HCT116 (cell line): ENCODE measurements around the gene KLF16. TPM values are rescaled to one million over a fixed set of nuclear protein-coding genes. Genes with fewer than 3 reads are reported as not detected.

Source experiments
- ATAC-seq: fragments of 200-7000 bp; cut with Tn5 transposase; 2 replicates; pipeline ENCODE4 v1.9.1; 2020; ENCODE audit warnings: mild to moderate bottlenecking, moderate library complexity
- BruUV-seq: library from RNA; stranded (reverse); fragments of 400-500 nt; replicated peaks from 2 replicates; lab custom pipeline; 2021; lab: Mats Ljungman, UMichigan
- CTCF ChIA-PET: fragments of 300-600 bp; sonication (Branson Sonifier 250); formaldehyde crosslinking; loops from one replicate; lab custom pipeline; 2021; ENCODE audit warnings: antibody characterized with exemption; lab: Charles Lee
- POLR2A ChIA-PET: fragments of 300-600, 350-600 bp; sonication (Branson Sonifier 250); formaldehyde crosslinking; loops from one replicate; lab custom pipeline; 2021; ENCODE audit warnings: antibody characterized with exemption; lab: Charles Lee
- RAD21 ChIA-PET, 2 experiments: fragments of 300-600 bp; sonication (Branson Sonifier 250); formaldehyde crosslinking; loops; one replicate each; lab custom pipeline; 2023; ENCODE audit warnings: low total read pairs in 2 of 2; ENCODE audit not compliant: uncharacterized antibody in 2 of 2, unreplicated experiment in 2 of 2, low non-redundant PET in 1 of 2; lab: Charles Lee
- DNase-seq: peaks from one replicate; pipeline ENCODE4 v3.0.0-alpha.2; 2010; ENCODE audit warnings: low read depth, low spot score
- H2AFZ ChIP-seq: fragments of 200-600 bp; shearing (Covaris generic), sonication (generic); 2 replicates; pipeline ENCODE4 v1.6.1; 2017; ENCODE audit warnings: low read depth, mixed run types, mixed read lengths, antibody characterized with exemption, low read length; ENCODE audit not compliant: poor library complexity, severe bottlenecking
- H3K27ac ChIP-seq: 2 replicates; pipeline ENCODE4 v1.5.1; 2012; ENCODE audit warnings: low read depth, low read length
- H3K27me3 ChIP-seq: fragments of 200-600 bp; sonication (generic); 2 replicates; pipeline ENCODE4 v1.6.1; 2016; ENCODE audit warnings: mixed run types, low read length, mixed read lengths; ENCODE audit not compliant: insufficient read depth
- H3K36me3 ChIP-seq, 2 experiments: fragments of 200-500 bp in 1 of 2; fragments of 200-600 bp in 1 of 2; sonication (Bioruptor generic) in 1 of 2; sonication (generic) in 1 of 2; 2 replicates each; pipeline versions ENCODE4 v1.5.1 to v1.6.1; 2014 to 2016; ENCODE audit warnings: low read length in 2 of 2, inconsistent platforms in 1 of 2, mixed read lengths in 1 of 2, mixed run types in 1 of 2; ENCODE audit not compliant: insufficient read depth in 2 of 2, control insufficient read depth in 1 of 2
- H3K4me1 ChIP-seq, 2 experiments: fragments of 200-600 bp in 1 of 2; sonication (generic) in 1 of 2; 2 replicates each; pipeline versions ENCODE4 v1.5.1 to v1.6.1; 2012 to 2017; ENCODE audit warnings: low read length in 2 of 2, inconsistent platforms in 1 of 2, mild to moderate bottlenecking in 1 of 2, mixed read lengths in 1 of 2, mixed run types in 1 of 2, moderate library complexity in 1 of 2; ENCODE audit not compliant: insufficient read depth in 2 of 2, control insufficient read depth in 1 of 2
- H3K4me2 ChIP-seq: fragments of 200-600 bp; sonication (generic); 2 replicates; pipeline ENCODE4 v1.6.1; 2017; ENCODE audit warnings: mixed run types, low read length, mixed read lengths
- H3K4me3 ChIP-seq, 2 experiments: fragments of 200-600 bp in 1 of 2; sonication (generic) in 1 of 2; replicated peaks in 1 of 2; 2 replicates each; pipeline ENCODE4 v1.5.1; 2011 to 2016; ENCODE audit warnings: low read length in 2 of 2, control low read depth in 1 of 2, low read depth in 1 of 2, mild to moderate bottlenecking in 1 of 2, mixed read lengths in 1 of 2, mixed run types in 1 of 2
- H3K79me2 ChIP-seq: fragments of 200-600 bp; sonication (generic); 2 replicates; pipeline ENCODE4 v1.6.1; 2017; ENCODE audit warnings: mild to moderate bottlenecking, mixed run types, low read length, moderate library complexity, mixed read lengths; ENCODE audit not compliant: insufficient read depth
- H3K9ac ChIP-seq: fragments of 200-600 bp; sonication (generic); 2 replicates; pipeline ENCODE4 v1.6.1; 2016; ENCODE audit warnings: low read length, mixed read lengths
- H3K9me2 ChIP-seq: fragments of 200-600 bp; sonication (generic), shearing (Covaris generic); 2 replicates; pipeline ENCODE4 v1.6.1; 2017; ENCODE audit warnings: mixed run types, mild to moderate bottlenecking, moderate library complexity; ENCODE audit not compliant: insufficient read depth
- H3K9me3 ChIP-seq, 2 experiments: fragments of 200-500 bp in 1 of 2; fragments of 200-600 bp in 1 of 2; sonication (Bioruptor generic) in 1 of 2; sonication (generic) in 1 of 2; 2 replicates each; pipeline ENCODE4 v1.6.1; 2014 to 2017; ENCODE audit warnings: low read length in 2 of 2, mixed read lengths in 2 of 2, inconsistent platforms in 1 of 2, low read depth in 1 of 2, mild to moderate bottlenecking in 1 of 2, mixed run types in 1 of 2, moderate library complexity in 1 of 2; ENCODE audit not compliant: control insufficient read depth in 1 of 2, insufficient read depth in 1 of 2
- H4K20me1 ChIP-seq: fragments of 200-600 bp; sonication (generic), shearing (Covaris generic); 2 replicates; pipeline ENCODE4 v1.6.1; 2017; ENCODE audit warnings: mixed run types, mild to moderate bottlenecking, moderate library complexity; ENCODE audit not compliant: insufficient read depth
- ATF3 ChIP-seq: IDR thresholded peaks from 2 replicates; pipeline ENCODE4 v1.6.1; 2012
- CEBPB ChIP-seq: IDR thresholded peaks from 2 replicates; pipeline ENCODE4 v1.6.1; 2012; ENCODE audit warnings: low read depth
- CTCF ChIP-seq, 3 experiments: fragments of 200-600 bp in 1 of 3; sonication (generic) in 1 of 3; IDR thresholded peaks in 2 of 3; conservative IDR thresholded peaks in 1 of 3; 2 replicates each; pipeline ENCODE4 v1.5.1; 2012 to 2017; ENCODE audit warnings: low read depth in 2 of 3, low read length in 2 of 3, antibody characterized with exemption in 1 of 3, borderline replicate concordance in 1 of 3, control low read depth in 1 of 3, mild to moderate bottlenecking in 1 of 3, mixed read lengths in 1 of 3, mixed run types in 1 of 3, moderate library complexity in 1 of 3; ENCODE audit not compliant: insufficient read depth in 1 of 3
- EGR1 ChIP-seq: IDR thresholded peaks from 2 replicates; pipeline ENCODE4 v1.6.1; 2012; ENCODE audit warnings: low read depth
- ELF1 ChIP-seq: IDR thresholded peaks from 2 replicates; pipeline ENCODE4 v1.6.1; 2012; ENCODE audit warnings: low read depth, borderline replicate concordance
- EZH2 ChIP-seq: fragments of 200-600 bp; sonication (generic); IDR thresholded peaks from 2 replicates; pipeline ENCODE4 v1.6.1; 2017; ENCODE audit warnings: antibody characterized with exemption, mixed run types
- EZH2phosphoT487 ChIP-seq: fragments of 200-600 bp; IDR thresholded peaks from 2 replicates; pipeline ENCODE4 v1.6.1; 2018; ENCODE audit warnings: antibody characterized with exemption, borderline replicate concordance
- FOSL1 ChIP-seq: IDR thresholded peaks from 2 replicates; pipeline ENCODE4 v1.6.1; 2012; ENCODE audit warnings: low read depth
- JUND ChIP-seq: IDR thresholded peaks from 2 replicates; pipeline ENCODE4 v1.6.1; 2012
- RAD21 ChIP-seq: IDR thresholded peaks from 2 replicates; pipeline ENCODE4 v1.6.1; 2012; ENCODE audit warnings: low read depth, mild to moderate bottlenecking
- SIN3A ChIP-seq: IDR thresholded peaks from 2 replicates; pipeline ENCODE4 v1.6.1; 2012; ENCODE audit warnings: low read depth
- SRF ChIP-seq: IDR thresholded peaks from 2 replicates; pipeline ENCODE4 v1.6.1; 2012; ENCODE audit warnings: low read depth
- TCF7L2 ChIP-seq: IDR thresholded peaks from 2 replicates; pipeline ENCODE4 v1.7.0; 2011; ENCODE audit warnings: borderline replicate concordance, inconsistent platforms; ENCODE audit not compliant: insufficient read depth, insufficient read length; ENCODE audit errors: extremely low read depth
- YY1 ChIP-seq: IDR thresholded peaks from 2 replicates; pipeline ENCODE4 v1.6.1; 2011; ENCODE audit warnings: low read length, low read depth, moderate library complexity, mild to moderate bottlenecking; ENCODE audit not compliant: insufficient replicate concordance; ENCODE audit errors: extremely low read depth
- ZBTB33 ChIP-seq: IDR thresholded peaks from 2 replicates; pipeline ENCODE4 v1.6.1; 2011; ENCODE audit warnings: mild to moderate bottlenecking, low read length, moderate library complexity; ENCODE audit not compliant: insufficient replicate concordance; ENCODE audit errors: extremely low read depth
- intact Hi-C: fragments of 100-400 bp; cut with micrococcal nuclease; formaldehyde crosslinking; loops from 2 replicates; pipeline ENCODE4 v1.10.0; 2022
- total RNA-seq: library from RNA; stranded (reverse); gene quantifications from one replicate; pipeline ENCODE4 v1.2.1, GENCODE V29; 2021; ENCODE audit not compliant: unreplicated experiment

Gene KLF16
- total RNA-seq, 1 experiment from 2014 or later: 64.3 TPM

DNA sequence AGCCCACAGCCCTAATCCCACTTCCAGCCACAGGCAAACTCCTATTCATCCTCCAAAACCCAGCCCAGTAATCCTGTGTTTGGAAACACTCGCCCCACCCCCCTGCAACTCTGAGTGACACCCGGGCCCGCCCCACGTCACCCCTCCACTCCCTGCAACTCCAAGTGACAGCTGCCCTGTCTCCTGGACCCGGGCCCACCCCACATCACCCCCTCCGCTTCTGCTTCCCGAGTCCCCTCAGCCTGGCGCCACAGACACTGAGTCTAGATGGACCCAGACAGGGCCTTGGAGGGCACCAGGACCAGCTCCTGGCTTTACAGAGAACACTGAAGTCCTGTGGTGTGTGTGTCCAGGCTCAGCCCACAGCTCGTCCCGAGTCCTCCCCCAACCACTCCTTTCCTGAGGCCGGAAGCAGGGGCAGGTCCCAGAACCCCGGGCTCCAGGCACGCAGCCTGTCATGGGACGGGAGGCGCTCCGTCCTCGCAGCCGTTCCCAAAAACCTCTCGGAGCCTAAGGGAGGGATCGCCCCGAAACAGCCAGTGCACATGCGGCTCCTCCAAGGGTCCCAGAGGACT, 22.8 kb downstream of the KLF16 start (continued):
- TF ChIP-seq EZH2 (no peak), ATF3 (no peak), FOSL1 (no peak), JUND (no peak), EGR1 (no peak), SIN3A (no peak), YY1 (no peak), RAD21 (no peak)

- Histone ChIP-seq H3K4me1 (peaks cover 9 to 23% of the 10 kb centered on the region in 2 experiments; a peak in 3 of 4 replicates), H3K27me3 (no peaks in the 10 kb centered on the region), H3K36me3 (peaks cover 0 to 4% of the 10 kb centered on the region in 2 experiments; a peak in 1 of 4 replicates), H3K9ac (no peak overlapping the region), H4K20me1 (peaks cover 22% of the 10 kb centered on the region; the same call in 1 of the 2 replicates), H3K9me3 (no peaks in the 10 kb centered on the region), H3K9me2 (no peaks in the 10 kb centered on the region), H3K4me3 (no peak overlapping the region), H3K79me2 (peaks cover 95% of the 10 kb centered on the region), H3K27ac (no peak overlapping the region; the same call in 1 of the 2 replicates), H2AFZ (no peak overlapping the region), H3K4me2 (no peak overlapping the region)
- ChIA-PET POLR2A (no interaction called here), CTCF (interaction anchor here (0.7 to 3.0 kb wide), 4 partner anchors 9 to 13 kb away, joined by 3 to 33 read pairs (median 12); no protein-coding TSS in a partner anchor), RAD21 (no interaction called here)
- no TSS peak for BruUV-seq
- ATAC-seq (no peak), DNase-seq (no peak)
- intact Hi-C loops: no loop called here
- TF ChIP-seq RAD21 (no peak), ZBTB33 (no peak), ELF1 (no peak), FOSL1 (no peak), TCF7L2 (no peak), EZH2phosphoT487 (no peak), EZH2 (no peak), EGR1 (no peak), CTCF (IDR thresholded peaks at IDR 0.05 in 2 of 3, conservative IDR thresholded peaks at IDR 0.05 in 1 of 3; ENCODE audit: borderline replicate concordance in 1 of 3, insufficient read depth in 1 of 3, low read depth in 2 of 3, low read length in 2 of 3) (no peak), ATF3 (no peak), CEBPB (no peak), SRF (no peak), JUND (no peak)
Observed at GRCh38 chr19:1839658-1840540, 23.5 kb downstream of the KLF16 start.
